SK-N-MC (cell line): Measurements from ENCODE around the gene SLC12A8.

Source experiments
- EZH2 ChIP-seq: fragments of 200-600 bp; sonication (generic); IDR thresholded peaks from one replicate; pipeline ENCODE4 v1.6.1; 2017; ENCODE audit warnings: antibody characterized with exemption
- FOXP2 ChIP-seq: optimal IDR thresholded peaks from 2 replicates; pipeline ENCODE3; 2011; ENCODE audit warnings: mild to moderate bottlenecking, moderate library complexity; ENCODE audit not compliant: insufficient read depth; ENCODE audit errors: extremely low read length, control extremely low read depth
- POLR2AphosphoS5 ChIP-seq: IDR thresholded peaks from 2 replicates; pipeline ENCODE4 v1.6.1; 2012; ENCODE audit warnings: mild to moderate bottlenecking, low read depth, low read length, borderline replicate concordance

DNA sequence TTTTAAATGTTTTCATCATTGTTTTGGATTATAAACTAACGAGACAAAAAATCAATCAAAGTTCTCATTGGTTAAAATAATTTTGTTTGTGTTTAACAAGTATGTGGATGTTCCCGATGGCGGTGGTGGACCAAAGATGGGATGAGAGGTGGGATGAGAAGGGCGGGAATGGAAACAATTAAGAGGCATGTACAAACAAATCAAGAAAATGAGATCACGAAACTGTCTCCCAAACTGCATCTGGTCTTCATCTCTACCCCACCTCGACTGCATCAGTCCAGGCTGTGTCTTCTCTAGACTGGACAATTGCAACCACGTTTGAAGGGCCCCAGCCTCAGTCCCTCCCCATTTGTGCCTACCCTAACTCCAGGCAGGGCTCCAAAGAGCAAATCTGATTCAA lies 56.1 kb downstream of the SLC12A8 start:
- TF ChIP-seq EZH2 (no peak), POLR2AphosphoS5 (no peak), FOXP2 (no peak)
